Melanocyte of skin (primary cell): Measurements from ENCODE around the gene MAPK8IP3. TPM values are rescaled to one million over a fixed set of nuclear protein-coding genes. Genes with fewer than 3 reads are reported as not detected.

Source experiments
- small RNA-seq, 2 donors: library from RNA; depleted of rRNA; stranded (forward); fragments of <200 nt; gene quantifications; one replicate each; pipeline ENCODE3, GENCODE V24; 2012
- total RNA-seq, 2 donors: library from RNA; depleted of rRNA; stranded (reverse); fragments of >200 nt; gene quantifications; 2 replicates each; pipeline ENCODE4 v1.2.3, GENCODE V29; 2012

MAPK8IP3 gene, protein sequence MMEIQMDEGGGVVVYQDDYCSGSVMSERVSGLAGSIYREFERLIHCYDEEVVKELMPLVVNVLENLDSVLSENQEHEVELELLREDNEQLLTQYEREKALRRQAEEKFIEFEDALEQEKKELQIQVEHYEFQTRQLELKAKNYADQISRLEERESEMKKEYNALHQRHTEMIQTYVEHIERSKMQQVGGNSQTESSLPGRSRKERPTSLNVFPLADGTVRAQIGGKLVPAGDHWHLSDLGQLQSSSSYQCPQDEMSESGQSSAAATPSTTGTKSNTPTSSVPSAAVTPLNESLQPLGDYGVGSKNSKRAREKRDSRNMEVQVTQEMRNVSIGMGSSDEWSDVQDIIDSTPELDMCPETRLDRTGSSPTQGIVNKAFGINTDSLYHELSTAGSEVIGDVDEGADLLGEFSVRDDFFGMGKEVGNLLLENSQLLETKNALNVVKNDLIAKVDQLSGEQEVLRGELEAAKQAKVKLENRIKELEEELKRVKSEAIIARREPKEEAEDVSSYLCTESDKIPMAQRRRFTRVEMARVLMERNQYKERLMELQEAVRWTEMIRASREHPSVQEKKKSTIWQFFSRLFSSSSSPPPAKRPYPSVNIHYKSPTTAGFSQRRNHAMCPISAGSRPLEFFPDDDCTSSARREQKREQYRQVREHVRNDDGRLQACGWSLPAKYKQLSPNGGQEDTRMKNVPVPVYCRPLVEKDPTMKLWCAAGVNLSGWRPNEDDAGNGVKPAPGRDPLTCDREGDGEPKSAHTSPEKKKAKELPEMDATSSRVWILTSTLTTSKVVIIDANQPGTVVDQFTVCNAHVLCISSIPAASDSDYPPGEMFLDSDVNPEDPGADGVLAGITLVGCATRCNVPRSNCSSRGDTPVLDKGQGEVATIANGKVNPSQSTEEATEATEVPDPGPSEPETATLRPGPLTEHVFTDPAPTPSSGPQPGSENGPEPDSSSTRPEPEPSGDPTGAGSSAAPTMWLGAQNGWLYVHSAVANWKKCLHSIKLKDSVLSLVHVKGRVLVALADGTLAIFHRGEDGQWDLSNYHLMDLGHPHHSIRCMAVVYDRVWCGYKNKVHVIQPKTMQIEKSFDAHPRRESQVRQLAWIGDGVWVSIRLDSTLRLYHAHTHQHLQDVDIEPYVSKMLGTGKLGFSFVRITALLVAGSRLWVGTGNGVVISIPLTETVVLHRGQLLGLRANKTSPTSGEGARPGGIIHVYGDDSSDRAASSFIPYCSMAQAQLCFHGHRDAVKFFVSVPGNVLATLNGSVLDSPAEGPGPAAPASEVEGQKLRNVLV (N-terminal part only)
- 10 to 100 TPM; 18.3 to 30.3 TPM for total RNA-seq

DNA sequence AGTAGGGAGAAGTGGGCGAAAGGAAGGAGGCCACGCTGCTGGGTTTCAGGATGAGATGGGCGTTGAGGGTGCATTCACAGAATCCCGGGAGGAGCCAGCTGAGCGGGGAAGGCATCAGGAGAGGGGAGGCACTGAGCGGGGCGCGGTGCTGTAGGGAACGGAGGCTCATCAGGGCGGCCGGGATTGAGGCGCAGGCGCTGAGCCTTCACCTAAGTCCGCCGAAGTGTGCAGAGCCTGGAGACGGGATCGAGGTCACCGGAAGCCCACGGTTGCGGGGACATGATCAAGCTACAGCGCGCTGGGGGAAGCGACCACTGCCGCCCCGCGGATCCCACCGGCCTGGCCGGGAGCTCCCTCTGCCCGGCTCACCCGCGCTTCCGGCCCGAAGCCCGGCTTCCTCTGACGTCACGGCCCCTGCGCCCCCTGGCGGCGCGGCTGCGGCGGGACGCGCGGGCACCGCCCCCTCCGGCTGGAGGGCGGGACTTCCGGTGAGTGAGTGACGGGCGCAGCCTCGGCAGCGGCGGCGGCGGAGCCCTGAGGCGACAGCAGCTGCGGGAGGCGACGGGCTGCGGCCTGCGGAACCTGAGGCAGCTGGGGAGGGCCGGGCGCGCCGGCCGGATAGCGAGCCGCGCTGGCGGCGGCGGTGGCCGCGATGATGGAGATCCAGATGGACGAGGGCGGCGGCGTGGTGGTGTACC is at the start of gene MAPK8IP3:
Gene MAPK8IP3, plus strand, starts transcription at position 508 of the 698 bp plus-strand sequence. Its CDS starts 145 bp downstream, at position 653.

DNA sequence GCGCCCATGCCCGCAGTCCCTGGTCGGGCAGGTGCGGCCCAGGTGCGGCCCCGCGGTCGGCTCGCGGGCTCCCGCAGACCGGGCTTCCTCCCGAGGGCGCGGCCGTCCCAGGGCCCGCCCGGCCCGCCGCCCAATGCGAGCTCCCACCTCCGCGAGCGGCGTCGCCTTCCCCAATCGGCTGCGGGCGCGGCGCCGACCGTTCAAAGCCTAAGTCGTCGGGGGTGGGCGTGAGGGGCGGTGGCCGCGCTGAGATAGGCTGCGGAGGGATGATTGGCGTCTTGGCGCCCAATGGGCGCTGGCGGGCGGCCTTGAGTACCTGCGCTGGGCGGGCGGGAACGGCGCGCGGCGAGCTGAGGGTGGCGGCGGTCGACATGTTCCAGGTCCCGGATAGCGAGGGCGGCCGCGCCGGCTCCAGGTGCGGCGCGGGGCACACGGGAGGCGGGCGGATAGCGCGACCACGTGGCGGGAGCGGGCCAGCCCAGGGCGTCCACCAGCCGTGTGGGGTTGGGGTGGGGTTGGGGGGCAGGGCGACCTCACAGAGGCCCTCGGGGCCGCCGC is 28.0 kb upstream of the MAPK8IP3 start, which contains the start of gene JPT2:
Gene JPT2, plus strand, starts transcription at position 338 of the 558 bp plus-strand sequence. Its CDS starts 34 bp downstream, at position 372.

DNA sequence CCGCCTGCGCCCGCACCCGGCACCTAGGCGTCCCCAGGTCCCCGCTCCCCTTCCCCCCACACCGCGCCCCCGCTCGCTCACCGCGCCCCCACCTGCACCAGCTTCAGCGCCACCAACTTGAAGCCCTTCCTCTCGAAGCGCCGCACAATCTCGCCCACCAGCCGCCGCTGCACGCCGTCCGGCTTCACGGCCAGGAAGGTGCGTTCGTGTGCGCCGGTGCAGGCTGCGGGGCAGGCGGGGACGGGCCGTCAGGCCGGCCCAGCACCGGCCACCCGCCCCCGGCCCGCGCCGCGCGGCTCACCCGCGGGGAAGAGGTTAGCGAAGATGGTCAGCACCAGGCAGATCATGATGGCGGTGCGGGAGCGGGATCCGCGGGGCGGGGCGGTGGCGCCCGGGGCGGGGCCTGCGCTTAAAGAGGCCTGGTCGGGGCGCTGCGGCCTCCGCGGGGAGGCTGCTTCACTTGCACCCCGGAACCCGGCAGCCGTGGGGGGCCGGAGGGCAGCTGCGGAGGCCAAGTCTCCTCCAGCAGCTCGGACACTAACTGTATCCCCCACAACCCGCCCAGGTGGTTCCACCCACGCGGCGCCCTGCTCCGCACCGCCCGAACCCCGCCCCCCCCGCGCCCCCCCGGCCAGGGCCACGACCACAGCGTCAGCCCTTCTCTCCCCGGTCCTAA is 65.3 kb downstream of the MAPK8IP3 start, which contains the start of gene NME3:
Gene NME3, minus strand, starts transcription at position 356 of the 676 bp plus-strand sequence. Its CDS starts 9 bp downstream, at position 347.

DNA sequence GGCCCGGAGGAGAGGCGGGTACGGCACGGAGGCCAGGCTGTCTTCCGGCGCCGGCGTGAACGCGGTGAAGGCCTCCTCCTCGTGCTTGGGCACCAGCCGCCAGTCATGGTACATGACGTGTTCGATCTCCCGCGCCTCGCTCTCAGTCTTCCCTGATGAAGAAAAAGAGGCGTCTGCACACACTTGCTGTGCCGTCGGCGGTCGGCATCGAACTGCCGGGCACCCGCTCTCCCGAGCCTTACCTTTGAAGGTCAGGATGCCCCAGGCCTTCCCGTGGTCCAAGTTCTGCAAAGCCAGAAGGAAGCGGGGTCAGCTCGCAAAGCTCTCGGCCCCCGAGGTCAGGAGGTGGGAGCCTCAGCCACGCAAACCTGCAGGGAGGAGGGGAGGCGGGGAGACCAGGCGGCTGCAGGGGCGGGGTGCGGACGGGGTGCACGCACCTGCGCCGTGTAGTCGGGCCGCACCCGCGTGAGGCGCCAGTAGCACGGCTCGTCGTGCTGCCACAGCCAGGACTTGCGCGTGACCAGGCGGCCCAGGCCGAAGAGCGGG is 66.4 kb downstream of the MAPK8IP3 start, which contains the start of gene EME2:
Gene EME2, plus strand, starts transcription at position 449 of the 546 bp plus-strand sequence. CDS start 418 bp downstream, outside the sequence.

DNA sequence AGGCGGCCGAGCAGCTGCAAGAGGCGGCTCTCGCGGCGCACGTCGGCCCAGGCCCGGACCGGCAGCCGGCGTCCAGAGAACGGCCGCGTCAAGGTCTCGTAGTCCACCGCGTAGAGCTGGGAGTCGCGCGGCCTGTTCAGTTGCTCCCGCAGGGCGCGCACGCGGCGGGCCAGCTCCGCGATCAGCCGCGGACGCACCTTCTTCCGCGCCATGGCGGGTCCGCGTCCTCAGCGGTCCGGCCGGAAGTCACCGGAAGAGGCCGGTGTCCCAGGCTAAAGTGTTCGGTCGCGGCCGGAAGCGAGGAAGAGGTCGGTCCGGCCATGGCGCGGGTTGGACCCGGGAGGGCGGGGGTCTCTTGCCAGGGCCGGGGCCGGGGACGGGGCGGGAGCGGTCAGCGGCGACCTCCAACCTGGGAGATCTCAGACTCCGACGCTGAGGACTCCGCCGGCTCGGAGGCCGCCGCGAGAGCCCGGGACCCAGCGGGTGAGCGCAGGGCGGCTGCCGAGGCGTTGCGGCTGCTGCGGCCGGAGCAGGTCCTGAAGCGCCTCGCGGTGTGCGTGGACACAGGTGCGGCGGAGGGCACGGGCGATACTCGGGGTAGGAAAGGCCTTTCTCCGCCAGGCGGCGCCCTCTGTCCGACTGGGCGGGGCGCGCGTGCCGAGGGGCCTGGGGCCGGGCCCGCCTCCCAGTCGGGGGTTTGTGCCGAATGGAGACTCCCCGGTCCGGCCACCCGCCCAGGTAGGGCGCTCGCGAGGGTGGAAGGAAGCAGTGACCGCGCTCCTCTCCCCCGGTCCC is 67.1 kb downstream of the MAPK8IP3 start, which contains the start of gene MRPS34:
Gene MRPS34, minus strand, starts transcription at position 227 of the 795 bp plus-strand sequence. Its CDS starts 15 bp downstream, at position 212.

DNA sequence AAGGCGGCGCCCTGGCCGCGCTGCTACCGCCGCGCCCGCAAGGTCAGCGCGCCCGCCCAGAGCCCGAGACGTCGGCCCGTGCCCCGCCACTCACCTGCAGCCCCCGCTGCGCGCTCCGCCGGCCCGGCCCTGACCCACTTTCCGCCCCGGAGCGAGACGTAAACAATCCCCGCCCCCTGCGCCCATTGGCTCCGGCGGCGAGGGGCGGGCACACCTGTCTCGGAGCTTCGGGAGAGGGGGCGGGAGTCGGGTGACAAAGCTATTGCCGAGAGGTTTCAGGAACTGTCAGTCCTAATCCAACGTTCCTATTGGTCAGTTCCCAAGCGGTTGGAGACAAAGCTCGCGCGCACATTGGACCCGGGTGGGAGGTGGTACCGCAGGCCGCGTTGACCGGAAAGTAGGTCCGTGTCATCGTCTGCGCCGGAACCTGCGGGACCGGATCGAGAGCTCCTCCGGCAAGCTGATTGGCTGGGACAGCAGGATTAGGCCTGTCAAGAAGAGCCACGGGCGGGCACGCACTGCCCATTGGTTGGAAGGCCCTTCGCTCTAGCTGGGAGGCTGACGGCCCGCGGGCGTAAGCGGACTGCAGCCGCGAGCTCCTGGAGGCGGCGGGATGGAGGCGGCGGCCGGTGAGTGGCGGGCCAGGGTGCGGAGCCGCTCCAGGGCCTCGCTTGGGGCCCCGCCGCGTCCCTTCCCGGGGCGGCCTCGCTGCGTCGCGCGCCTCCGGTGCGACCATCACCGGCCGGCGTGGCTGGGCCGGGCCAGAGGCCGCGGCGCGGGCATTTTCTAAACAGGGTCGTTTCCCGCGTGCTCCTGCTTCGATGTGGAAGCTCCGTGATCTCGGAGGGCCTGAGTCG is 76.6 kb downstream of the MAPK8IP3 start, which contains the start of the genes NUBP2 and SPSB3:
Gene NUBP2, plus strand, starts transcription at position 553 of the 857 bp plus-strand sequence. Its CDS starts 61 bp downstream, at position 614.
Gene SPSB3, minus strand, starts transcription at position 164 of the 857 bp plus-strand sequence. CDS start 1,088 bp downstream, outside the sequence.

DNA sequence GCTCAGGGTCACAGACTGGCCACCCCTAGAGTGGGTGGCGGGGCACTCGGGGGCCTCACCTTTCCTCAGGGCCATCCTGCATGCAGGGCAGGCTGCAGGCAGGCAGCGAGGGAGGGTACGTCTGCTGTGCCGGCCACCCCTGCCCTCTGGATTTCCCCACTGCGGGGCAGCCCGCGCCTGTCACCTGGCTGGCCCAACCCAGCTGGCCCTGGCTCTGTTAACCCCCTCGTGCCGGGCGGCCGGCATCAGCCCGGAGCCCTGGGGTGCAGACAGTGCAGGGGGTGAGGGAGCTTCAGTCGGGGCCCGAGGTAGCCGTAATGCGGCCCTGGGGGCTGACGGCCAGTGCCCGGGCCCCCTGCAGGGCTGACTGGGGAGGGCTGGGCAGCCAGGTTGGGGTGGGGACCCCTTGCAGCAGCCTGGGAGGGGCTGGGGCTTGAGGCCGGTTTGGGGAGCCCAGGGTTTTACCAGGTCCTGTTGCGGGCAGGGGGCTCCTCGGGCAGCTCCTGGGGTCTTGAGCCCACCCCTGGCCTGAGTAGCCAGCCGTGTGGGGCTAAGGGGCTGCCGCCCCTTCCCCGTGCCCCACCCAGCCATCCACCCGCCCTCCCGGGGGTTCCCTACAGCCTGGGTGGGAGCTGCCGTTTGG is 87.7 kb downstream of the MAPK8IP3 start, which contains the start of gene IGFALS:
Gene IGFALS, minus strand, starts transcription at position 128 of the 643 bp plus-strand sequence. Its CDS starts 53 bp downstream, at position 75.

Small RNA genes within 50 kb of the gene (small RNA-seq; reads per million reads assigned to genes)
- 0.56 to 1.1 reads per million in 2 donors for gene MIR3177

Other genes starting within 250 kb of the MAPK8IP3 start
- 100 to 1,000 TPM; 476 to 523 TPM for gene CLCN7, start 231.2 kb upstream of the MAPK8IP3 start, total RNA-seq
- gene PTX4, start 217.3 kb upstream of the MAPK8IP3 start, total RNA-seq = under 1 TPM; under 0.01 to 0.34 TPM
- 10 to 100 TPM; 21.7 to 28.6 TPM for gene TELO2, start 212.8 kb upstream of the MAPK8IP3 start, total RNA-seq
- gene TMEM204, start 172.5 kb upstream of the MAPK8IP3 start, total RNA-seq = 10 to 100 TPM in 1 of 2 donors, 1 to 10 TPM in 1; 1.7 to 10.3 TPM
- 10 to 100 TPM; 14.3 to 26.2 TPM for gene IFT140, start 94.1 kb upstream of the MAPK8IP3 start, total RNA-seq
- 10 to 100 TPM; 10.7 to 12.0 TPM for gene CRAMP1, start 93.8 kb upstream of the MAPK8IP3 start, total RNA-seq
- 100 to 1,000 TPM in 1 of 2 donors, 10 to 100 TPM in 1; 60.6 to 129 TPM for gene JPT2, start 27.9 kb upstream of the MAPK8IP3 start, total RNA-seq
- gene NME3, start 65.3 kb downstream of the MAPK8IP3 start, total RNA-seq = 10 to 100 TPM; 27.9 to 36.0 TPM
- 10 to 100 TPM; 15.3 to 17.2 TPM for gene EME2, start 66.6 kb downstream of the MAPK8IP3 start, total RNA-seq
- 100 to 1,000 TPM in 1 of 2 donors, 10 to 100 TPM in 1; 87.8 to 153 TPM for gene MRPS34, start 66.9 kb downstream of the MAPK8IP3 start, total RNA-seq
- 10 to 100 TPM; 19.3 to 23.1 TPM for gene SPSB3, start 76.4 kb downstream of the MAPK8IP3 start, total RNA-seq
- gene NUBP2, start 76.8 kb downstream of the MAPK8IP3 start, total RNA-seq = 10 to 100 TPM; 59.5 to 80.3 TPM
- gene IGFALS, start 87.5 kb downstream of the MAPK8IP3 start, total RNA-seq = under 1 TPM in 1 of 2 donors, not detected in 1; 0.33 TPM
- 10 to 100 TPM; 46.6 to 61.9 TPM for gene HAGH, start 120.6 kb downstream of the MAPK8IP3 start, total RNA-seq
- 100 to 1,000 TPM; 114 to 119 TPM for gene FAHD1, start 121.0 kb downstream of the MAPK8IP3 start, total RNA-seq
- gene MEIOB, start 166.0 kb downstream of the MAPK8IP3 start, total RNA-seq = 1 to 10 TPM in 1 of 2 donors, under 1 TPM in 1; under 0.01 to 1.3 TPM
- not detected for gene HS3ST6, start 212.2 kb downstream of the MAPK8IP3 start, total RNA-seq
- 10 to 100 TPM; 11.4 to 16.0 TPM for gene MSRB1, start 237.0 kb downstream of the MAPK8IP3 start, total RNA-seq
- gene RPL3L, start 248.5 kb downstream of the MAPK8IP3 start, total RNA-seq = not detected